Measurements from ENCODE around the gene MCHR1. TPM values are rescaled to one million over a fixed set of nuclear protein-coding genes. Genes with fewer than 3 reads are reported as not detected.

Gene MCHR1
- total RNA-seq, 4 donors from 2014 or later: 0.95 TPM; not detected in 3

GRCh38 chr22:40645579-40646197 is 33.6 kb upstream of the MCHR1 start:
- no peaks in the 10 kb centered on the region for H3K27me3 ChIP-seq
- no peak for TF ChIP-seq POLR2A (IDR thresholded peaks at IDR 0.05)
- no peak for TF ChIP-seq CTCF (IDR thresholded peaks at IDR 0.05 in 4 of 5, conservative IDR thresholded peaks at IDR 0.05 in 1 of 5)
- ATAC-seq: no peak
- peaks cover 3 to 5% of the 10 kb centered on the region in 2 donors for H3K4me1 ChIP-seq
- H3K36me3 ChIP-seq: no peaks in the 10 kb centered on the region
- no peaks in the 10 kb centered on the region for H3K9me3 ChIP-seq
- in situ Hi-C loops (cut with MboI; ENCODE audit: low sequenced_read_pairs in 4 of 4) (loop anchor here in 3 of 4 donors (5.0 to 10.0 kb wide), 2 partner anchors 121 to 208 kb away; no protein-coding TSS in a partner anchor), intact Hi-C loops (cut with DNase I; ENCODE audit: low total_unique reads) (loop anchor here (1.0 to 2.0 kb wide), 2 partner anchors 121 to 208 kb away; no protein-coding TSS in a partner anchor)
- H3K27ac ChIP-seq: peak overlapping the region in 3 of 4 donors; percentile 69 to 79 (median 71)
- no peak overlapping the region for H3K4me3 ChIP-seq
- DNase-seq: no peak

DNA sequence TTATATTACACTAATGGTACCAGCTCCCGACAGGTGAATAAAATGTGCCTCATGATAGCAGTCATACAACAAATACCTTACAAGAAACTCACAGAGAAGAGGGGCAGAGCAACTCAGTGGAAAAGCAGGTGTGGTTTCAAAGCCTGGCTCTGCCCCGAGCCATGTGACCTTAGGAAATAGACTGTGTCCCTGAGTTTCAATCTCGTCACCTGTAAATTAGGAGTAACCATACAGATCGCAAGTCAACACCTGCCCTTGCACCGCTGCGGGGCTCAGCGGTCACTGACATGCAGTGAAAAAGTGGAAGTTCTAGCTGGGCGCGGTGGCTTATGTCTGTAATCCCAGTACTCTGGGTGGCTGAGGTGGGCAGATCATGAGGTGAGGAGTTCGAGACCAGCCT is 30.9 kb upstream of the MCHR1 start:
- intact Hi-C loops (cut with DNase I; ENCODE audit: low total_unique reads): no loop called here
- no peak overlapping the region for H3K27ac ChIP-seq
- H3K9me3 ChIP-seq: no peaks in the 10 kb centered on the region
- no peaks in the 10 kb centered on the region for H3K36me3 ChIP-seq
- peaks cover 22 to 24% of the 10 kb centered on the region in 2 donors for H3K4me1 ChIP-seq
- H3K27me3 ChIP-seq: no peaks in the 10 kb centered on the region
- ATAC-seq (no peak), DNase-seq (no peak)
- in situ Hi-C loops (cut with MboI; ENCODE audit: low sequenced_read_pairs in 4 of 4): loop anchor here in 3 of 4 donors (5.0 to 10.0 kb wide), 2 partner anchors 124 to 211 kb away; no protein-coding TSS in a partner anchor
- TF ChIP-seq CTCF (IDR thresholded peaks at IDR 0.05 in 4 of 5, conservative IDR thresholded peaks at IDR 0.05 in 1 of 5): no peak
- H3K4me3 ChIP-seq: no peak overlapping the region

DNA sequence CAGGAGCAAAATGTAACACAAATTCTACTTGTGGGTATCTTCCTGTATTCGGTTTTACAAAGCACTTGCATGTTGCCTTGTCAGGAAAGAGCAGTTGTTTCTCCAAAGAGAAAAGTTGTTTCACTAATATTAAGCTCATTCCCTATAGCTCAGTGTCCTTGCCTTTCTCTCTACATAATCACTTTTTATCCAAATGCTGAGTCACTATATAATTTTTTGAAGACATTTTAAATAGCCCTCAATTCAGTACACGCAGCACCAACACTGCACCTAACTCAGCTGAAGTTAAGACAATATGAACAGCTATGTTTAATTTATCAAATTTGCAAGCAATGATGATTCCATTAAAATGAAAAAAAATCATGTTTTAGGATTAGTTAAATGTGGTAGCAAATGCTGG is 28.2 kb upstream of the MCHR1 start:
- H3K36me3 ChIP-seq: no peaks in the 10 kb centered on the region
- DNase-seq (no peak), ATAC-seq (no peak)
- H3K27ac ChIP-seq: peak overlapping the region; percentile 94 to 99 (median 97)
- H3K4me3 ChIP-seq: peak overlapping the region; percentile 63 to 83 (median 76)
- H3K9me3 ChIP-seq: no peaks in the 10 kb centered on the region
- in situ Hi-C loops (cut with MboI; ENCODE audit: low sequenced_read_pairs in 4 of 4) (no loop called here), intact Hi-C loops (cut with DNase I; ENCODE audit: low total_unique reads) (loop anchor here (1.0 to 10.0 kb wide), 7 partner anchors 14 to 609 kb away; partner anchors contain the start of genes ADSL, SLC25A17, ST13 and XPNPEP3)
- H3K4me1 ChIP-seq: peaks cover 40 to 42% of the 10 kb centered on the region in 2 donors
- H3K27me3 ChIP-seq: no peaks in the 10 kb centered on the region
- TF ChIP-seq CTCF (IDR thresholded peaks at IDR 0.05 in 4 of 5, conservative IDR thresholded peaks at IDR 0.05 in 1 of 5): no peak
- TF ChIP-seq POLR2A (IDR thresholded peaks at IDR 0.05): no peak

GRCh38 chr22:40651563-40652501 is 27.5 kb upstream of the MCHR1 start:
- Histone ChIP-seq H3K4me1 (peaks cover 37% of the 10 kb centered on the region in 2 donors), H3K27me3 (no peaks in the 10 kb centered on the region), H3K27ac (peak overlapping the region; percentile 94 to 99 (median 97)), H3K36me3 (no peaks in the 10 kb centered on the region), H3K4me3 (peak overlapping the region; percentile 63 to 83 (median 76)), H3K9me3 (no peaks in the 10 kb centered on the region)
- DNase-seq: peak; percentile 95 to 97
- ATAC-seq: peak; percentile 92 to 94
- intact Hi-C loops (cut with DNase I; ENCODE audit: low total_unique reads): loop anchor here (1.0 to 10.0 kb wide), 7 partner anchors 15 to 610 kb away; partner anchors contain the start of genes ADSL, SLC25A17, ST13 and XPNPEP3
- peak in 2 of 5 experiments; percentile 22 to 26 for TF ChIP-seq CTCF (IDR thresholded peaks at IDR 0.05 in 4 of 5, conservative IDR thresholded peaks at IDR 0.05 in 1 of 5)
- TF ChIP-seq POLR2A (IDR thresholded peaks at IDR 0.05): peak; percentile 83 to 91
- in situ Hi-C loops (cut with MboI; ENCODE audit: low sequenced_read_pairs in 4 of 4): no loop called here

All from gastrocnemius medialis (tissue), 4 donors.